ENCODE measurements around the gene MRGPRD. TPM values are rescaled to one million over a fixed set of nuclear protein-coding genes. Genes with fewer than 3 reads are reported as not detected.

Gene MRGPRD
- total and polyA plus RNA-seq, 4 donors: not detected

GRCh38 chr11:68979931-68980775 lies 633 bp downstream of the MRGPRD start:
- no peak for DNase-seq (ENCODE audit: low spot score)
- Histone ChIP-seq H3K4me3 (ENCODE audit: low read depth in 1 of 3, low read length in 3 of 3) (no peak overlapping the region), H3K9ac (ENCODE audit: low read depth in 1 of 2, low read length in 2 of 2) (no peak overlapping the region), H3K9me3 (ENCODE audit: control insufficient read depth in 4 of 4, low read length in 3 of 4) (no peaks in the 10 kb centered on the region), H3K27me3 (ENCODE audit: control insufficient read depth in 4 of 4, insufficient read depth in 4 of 4, low read length in 3 of 4) (no peaks in the 10 kb centered on the region), H3K4me1 (ENCODE audit: control insufficient read depth in 4 of 4, insufficient read depth in 4 of 4, low read length in 3 of 4) (no peaks in the 10 kb centered on the region), H3K36me3 (ENCODE audit: control insufficient read depth in 4 of 4, insufficient read depth in 3 of 4, low read depth in 1 of 4, low read length in 3 of 4) (no peaks in the 10 kb centered on the region), H3K27ac (ENCODE audit: low read depth in 1 of 2, low read length in 2 of 2) (no peak overlapping the region)
- TF ChIP-seq GABPA (IDR thresholded peaks at IDR 0.05 in 1 of 2, conservative IDR thresholded peaks at IDR 0.05 in 1 of 2): no peak
- no peak for TF ChIP-seq RXRA (IDR thresholded peaks at IDR 0.05)
- no peak for TF ChIP-seq MAX (IDR thresholded peaks at IDR 0.05)
- TF ChIP-seq CTCF (IDR thresholded peaks at IDR 0.05; ENCODE audit: low read depth, low read length, missing input control): no peak
- TF ChIP-seq JUND (IDR thresholded peaks at IDR 0.05): no peak
- no peak for TF ChIP-seq RAD21 (IDR thresholded peaks at IDR 0.05)
- TF ChIP-seq FOXA1 (IDR thresholded peaks at IDR 0.05): no peak
- no peak for TF ChIP-seq ATF3 (IDR thresholded peaks at IDR 0.05)
- 91% methylated on average over 33 of the region's 33 CpGs for WGBS

GRCh38 chr11:68978931-68979594 lies 1.7 kb downstream of the MRGPRD start:
- no peak overlapping the region for H3K4me3 ChIP-seq (ENCODE audit: low read depth in 1 of 3, low read length in 3 of 3)
- no peak overlapping the region for H3K9ac ChIP-seq (ENCODE audit: low read depth in 1 of 2, low read length in 2 of 2)
- H3K4me1 ChIP-seq (ENCODE audit: control insufficient read depth in 4 of 4, insufficient read depth in 4 of 4, low read length in 3 of 4): no peaks in the 10 kb centered on the region
- no peak overlapping the region for H3K27ac ChIP-seq (ENCODE audit: low read depth in 1 of 2, low read length in 2 of 2)
- no peaks in the 10 kb centered on the region for H3K36me3 ChIP-seq (ENCODE audit: control insufficient read depth in 4 of 4, insufficient read depth in 3 of 4, low read depth in 1 of 4, low read length in 3 of 4)
- H3K27me3 ChIP-seq (ENCODE audit: control insufficient read depth in 4 of 4, insufficient read depth in 4 of 4, low read length in 3 of 4): no peaks in the 10 kb centered on the region
- TF ChIP-seq SP1 (IDR thresholded peaks at IDR 0.05): no peak
- no peak for TF ChIP-seq EGR1 (IDR thresholded peaks at IDR 0.05; ENCODE audit: low read depth in 2 of 2)
- no peak for TF ChIP-seq FOXA2 (IDR thresholded peaks at IDR 0.05)
- no peak for TF ChIP-seq JUND (IDR thresholded peaks at IDR 0.05)
- TF ChIP-seq CTCF (IDR thresholded peaks at IDR 0.05; ENCODE audit: low read depth, low read length, missing input control): no peak
- TF ChIP-seq HNF4G (IDR thresholded peaks at IDR 0.05): no peak
- no peak for TF ChIP-seq GABPA (IDR thresholded peaks at IDR 0.05 in 1 of 2, conservative IDR thresholded peaks at IDR 0.05 in 1 of 2)
- no peak for TF ChIP-seq TAF1 (conservative IDR thresholded peaks at IDR 0.05)
- no peak for TF ChIP-seq MAX (IDR thresholded peaks at IDR 0.05)
- TF ChIP-seq FOXA1 (IDR thresholded peaks at IDR 0.05): no peak
- no peak for TF ChIP-seq RAD21 (IDR thresholded peaks at IDR 0.05)
- no peak for TF ChIP-seq NR2F2 (IDR thresholded peaks at IDR 0.05)
- TF ChIP-seq YY1 (IDR thresholded peaks at IDR 0.05): no peak
- no peak for TF ChIP-seq HNF4A (conservative IDR thresholded peaks at IDR 0.05)
- DNase-seq (ENCODE audit: low spot score): no peak
- H3K9me3 ChIP-seq (ENCODE audit: control insufficient read depth in 4 of 4, low read length in 3 of 4): no peaks in the 10 kb centered on the region
- WGBS: 62% methylated on average over 15 of the region's 15 CpGs
